NCI-H2196 treated with DMSO at 0.1 percent for 48 hours (cell line): Measurements from ENCODE around the gene COL7A1.
A peak's percentile ranks its signal among the peaks of the same experiment; 100 is the strongest.

Source experiments
- DNase-seq: peaks from one replicate; lab custom pipeline; 2025; ENCODE audit not compliant: unreplicated experiment; lab: John Stamatoyannopoulos, UW

COL7A1 gene

DNA sequence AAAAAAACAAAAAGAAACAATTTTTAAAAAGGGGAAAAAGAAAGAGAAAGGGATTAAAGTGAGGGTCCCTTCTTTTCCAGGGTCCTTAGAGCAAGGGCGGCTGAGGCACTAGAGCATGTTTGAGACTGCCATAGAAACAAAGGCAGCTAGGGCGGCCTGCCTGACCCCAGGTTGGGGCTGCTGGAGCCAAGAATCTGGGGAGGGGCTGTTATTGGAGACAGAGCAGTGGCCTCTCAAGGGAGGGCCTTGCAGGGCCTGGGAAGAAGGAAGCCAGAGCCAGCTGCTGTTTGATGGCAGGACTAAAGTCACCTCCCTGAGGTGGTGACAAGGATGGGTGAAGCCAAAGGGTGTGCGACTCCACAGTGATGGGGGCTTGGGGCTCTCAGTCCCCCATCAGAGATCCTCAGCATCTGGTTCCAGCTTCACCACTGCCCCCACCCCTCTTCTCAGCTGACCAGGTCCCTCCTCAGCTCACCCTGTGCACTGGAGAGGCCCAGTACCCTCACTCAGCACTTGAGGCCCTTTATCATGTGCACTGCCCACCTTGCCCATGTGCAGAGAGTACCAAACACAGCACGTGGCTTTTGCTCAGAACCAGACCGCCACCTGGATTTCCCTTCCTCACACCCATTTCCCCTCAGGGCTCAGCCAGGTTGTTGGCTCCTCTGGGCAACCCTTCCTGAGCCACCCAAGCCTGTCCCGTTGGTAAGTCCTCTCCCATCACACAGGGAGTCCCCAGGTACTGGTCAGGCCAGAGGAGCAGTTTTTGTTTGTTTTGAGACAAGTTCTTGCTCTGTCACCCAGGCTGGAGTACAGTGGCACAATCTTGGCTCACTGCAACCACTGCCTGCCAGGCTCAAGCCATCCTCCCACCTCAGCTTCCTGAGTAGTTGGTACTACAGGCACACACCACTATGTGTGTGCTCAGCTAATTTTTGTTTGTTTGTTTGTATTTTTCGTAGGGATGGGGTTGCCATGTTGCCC, 24.7 kb upstream of the COL7A1 start:
- no peak for DNase-seq

GRCh38 chr3:48617559-48617958, 22.4 kb upstream of the COL7A1 start:
- DNase-seq, result no peak

DNA sequence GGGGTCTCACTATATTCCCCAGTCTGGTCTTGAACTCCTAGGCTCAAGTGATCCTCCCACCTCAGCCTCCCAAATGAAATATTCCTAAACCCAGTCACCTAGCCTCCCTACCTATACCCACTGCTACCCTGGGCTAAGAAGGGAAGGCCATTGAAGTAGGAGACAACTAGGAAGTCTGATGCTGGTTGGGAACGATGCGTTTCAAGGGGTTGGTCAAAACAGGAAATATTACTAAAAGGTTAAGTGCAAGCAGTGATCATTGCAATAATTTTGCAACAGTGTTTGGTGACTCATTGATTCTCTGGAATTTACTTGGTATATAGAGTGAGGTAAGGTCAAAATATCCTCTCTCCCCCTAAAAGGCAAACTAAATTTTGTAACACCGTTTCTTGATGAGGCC, 18.9 kb upstream of the COL7A1 start:
- DNase-seq, result no peak

GRCh38 chr3:48612309-48612708, 17.2 kb upstream of the COL7A1 start:
- DNase-seq, result no peak

DNA sequence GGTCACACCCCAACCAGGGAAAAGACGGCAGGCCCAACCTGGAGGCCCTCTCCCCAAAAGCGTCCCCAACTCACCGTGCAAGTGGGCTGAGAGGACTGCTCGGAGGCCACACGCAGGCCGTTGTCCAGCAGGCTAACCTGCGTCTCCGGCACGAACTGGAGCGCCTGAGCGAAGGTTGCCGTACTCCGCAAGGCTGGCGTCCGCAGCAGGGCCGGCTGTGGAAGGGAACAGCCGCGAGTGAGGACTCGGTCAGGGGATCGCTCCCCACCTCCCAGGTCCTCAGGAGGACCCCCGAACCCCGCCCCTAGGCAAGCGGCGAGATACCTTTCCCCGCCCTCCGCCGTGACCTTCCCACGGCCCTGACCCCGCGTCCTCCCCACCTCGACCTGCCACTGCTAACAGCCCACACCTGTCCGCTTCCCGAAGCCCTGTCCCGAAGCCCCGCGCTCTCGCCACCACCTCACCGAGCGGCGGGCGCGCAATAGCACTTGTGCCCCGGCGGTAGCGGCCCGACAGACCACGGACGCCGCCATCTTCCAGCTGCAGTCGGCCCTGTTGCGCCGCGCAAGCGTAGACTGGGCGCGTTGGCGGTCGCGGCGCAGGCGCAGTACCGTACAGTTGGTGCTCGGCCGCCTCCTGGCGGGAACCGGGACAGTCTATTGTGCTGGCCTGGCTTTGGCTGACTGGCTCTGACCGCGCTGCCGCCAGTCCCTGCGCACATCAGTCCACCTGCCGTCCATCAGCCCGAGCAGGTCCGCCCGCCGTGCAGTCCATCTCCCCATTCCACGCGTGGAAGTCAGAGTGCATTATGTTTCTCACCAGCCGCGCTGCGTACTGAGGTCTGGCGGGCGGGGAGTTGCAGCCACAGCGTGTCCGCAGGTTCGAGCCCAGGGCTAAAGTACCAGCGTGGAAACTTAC, 14.2 kb upstream of the COL7A1 start, which contains the start of gene UQCRC1:
UQCRC1 (minus strand) TSS at position 559 of the 918 bp plus-strand sequence; CDS start at position 533, 26 bp downstream.
- peak; percentile 52 for DNase-seq

DNA sequence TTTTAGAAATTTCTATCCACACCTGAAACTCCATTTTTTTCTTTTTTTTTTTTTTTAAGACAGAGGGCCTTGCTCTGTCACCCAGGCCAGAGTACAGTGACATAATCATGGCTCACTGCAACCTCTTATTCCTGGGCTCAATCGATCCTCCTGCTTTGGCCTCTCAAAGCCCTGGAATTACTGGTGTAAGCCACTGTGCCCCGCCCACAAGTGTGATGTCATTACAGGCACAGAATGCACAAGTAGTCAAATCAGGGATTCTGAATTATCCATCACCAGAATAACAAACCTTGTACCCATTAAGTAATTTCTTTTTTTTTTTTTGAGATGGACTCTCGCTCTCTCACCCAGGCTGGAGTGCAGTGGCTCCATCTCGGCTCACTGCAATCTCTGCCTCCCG, 12.4 kb upstream of the COL7A1 start:
- DNase-seq, result no peak

DNA sequence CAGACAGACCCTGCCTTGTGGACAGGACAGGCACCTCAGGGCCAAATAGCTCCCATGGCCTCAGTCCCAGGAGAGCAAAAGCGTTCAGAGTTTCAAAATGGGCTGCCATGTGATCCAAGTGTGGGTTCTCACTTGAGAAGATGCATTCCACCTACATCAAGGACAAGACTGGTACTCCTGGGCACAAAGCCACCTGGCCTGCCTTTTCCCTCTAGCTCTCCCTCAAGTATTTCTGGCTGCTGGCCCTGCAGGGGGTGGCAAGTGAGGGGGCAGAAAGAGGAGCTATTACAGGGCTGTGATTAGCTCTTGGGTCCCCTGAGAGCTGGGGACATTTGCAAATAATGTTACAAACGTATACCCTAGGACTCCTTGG, 6.5 kb upstream of the COL7A1 start:
- no peak for DNase-seq

GRCh38 chr3:48600711-48601621, 5.8 kb upstream of the COL7A1 start:
- no peak for DNase-seq

GRCh38 chr3:48599509-48600285, 4.6 kb upstream of the COL7A1 start:
- no peak for DNase-seq

DNA sequence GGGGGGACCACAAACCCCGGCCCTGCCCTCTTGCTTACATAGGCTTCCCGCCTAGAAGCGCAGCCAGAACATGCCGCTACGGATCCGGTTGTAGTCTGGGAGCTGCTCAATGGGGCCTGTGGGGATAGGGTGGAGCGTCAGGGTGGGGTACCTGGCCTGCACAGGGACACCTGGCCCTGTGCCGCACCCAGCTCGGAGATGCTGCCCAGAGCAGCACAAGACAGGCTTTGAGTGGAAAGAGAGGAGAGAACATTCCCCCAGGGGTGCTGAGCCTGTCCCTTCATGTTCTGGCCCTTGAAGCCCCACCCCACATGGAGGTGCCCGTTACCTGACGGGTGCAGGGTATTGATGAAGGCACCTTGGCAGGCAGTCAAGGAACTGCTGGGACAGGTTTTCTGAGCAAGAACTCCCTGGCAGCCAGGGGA, 4.0 kb upstream of the COL7A1 start:
- no peak for DNase-seq

GRCh38 chr3:48598323-48599076, 3.4 kb upstream of the COL7A1 start:
- DNase-seq, result no peak

DNA sequence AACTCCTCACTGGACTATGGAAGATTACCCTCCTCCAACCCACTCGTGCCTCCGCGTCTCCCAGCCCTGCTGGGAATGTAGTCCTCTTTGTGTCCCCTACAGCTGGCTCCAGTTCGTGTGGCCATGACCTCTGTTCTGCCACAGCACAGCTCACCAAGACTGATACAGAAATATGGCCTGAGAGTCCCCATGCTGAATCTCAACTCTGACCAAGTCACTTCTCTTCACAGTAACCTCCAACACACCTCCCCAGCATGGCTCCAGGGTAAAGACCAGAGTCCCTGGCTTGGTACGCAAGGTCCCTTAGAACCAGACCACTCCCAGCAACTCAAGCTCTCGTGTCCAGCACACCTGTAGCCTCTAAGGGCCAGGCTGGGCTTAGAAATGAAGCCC, 2.3 kb upstream of the COL7A1 start:
- DNase-seq, result no peak

- no peak for DNase-seq
These were observed 1.7 kb upstream of the COL7A1 start for GRCh38 chr3:48596676-48597407.

GRCh38 chr3:48596157-48596556, 1.0 kb upstream of the COL7A1 start:
- DNase-seq, result no peak

- DNase-seq, result no peak
These were observed 495 bp upstream of the COL7A1 start for GRCh38 chr3:48595526-48596121.

- no peak for DNase-seq
These were observed 596 bp downstream of the COL7A1 start for GRCh38 chr3:48594417-48595049.

DNA sequence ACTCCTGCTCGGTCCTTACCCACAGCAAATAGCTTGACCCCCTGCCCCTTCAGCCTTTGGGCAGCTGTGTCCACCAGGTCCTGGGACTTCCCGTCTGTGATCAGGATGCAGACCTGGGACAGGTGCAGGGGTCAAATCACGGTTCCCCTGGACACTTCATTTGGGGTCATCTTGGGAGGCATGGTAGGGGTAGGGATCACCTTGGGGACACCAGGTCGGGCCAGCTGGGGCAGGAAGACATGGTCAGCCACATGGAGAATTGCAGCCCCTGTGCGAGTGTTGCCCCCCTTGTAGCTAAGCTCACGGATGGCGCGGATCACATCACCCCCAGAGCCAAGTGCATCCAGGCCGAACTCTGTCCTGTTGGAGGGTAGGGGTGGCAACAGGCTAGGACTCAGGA, 1.8 kb downstream of the COL7A1 start:
- no peak for DNase-seq
